Activated CD8-positive, alpha-beta memory T cell treated with anti-CD3 and anti-CD28 coated beads, Interleukin-2, amount 50 U/mL, for 4 hours (primary cell): ENCODE measurements around the gene CSH1.
"Not testable (repeated sequence)": the region's sequence is repeated elsewhere in the genome, so short reads cannot be mapped to it uniquely, and the experiment has no call there.

ENCODE experiments used
- DNase-seq: peaks from one replicate; pipeline ENCODE4 v3.0.0-alpha.2; 2020

The CSH1 gene

GRCh38 chr17:63928172-63928666, 31.8 kb upstream of the CSH1 start:
- DNase-seq: no peak

- DNase-seq: no peak
These were observed 31.2 kb upstream of the CSH1 start for GRCh38 chr17:63927464-63928171.

- no peak for DNase-seq
These were observed 29.8 kb upstream of the CSH1 start for GRCh38 chr17:63926164-63926563.

GRCh38 chr17:63925615-63926014, 29.2 kb upstream of the CSH1 start:
- no peak for DNase-seq

GRCh38 chr17:63922402-63922801, 26.0 kb upstream of the CSH1 start:
- DNase-seq: not testable (repeated sequence)

GRCh38 chr17:63920779-63921178, 24.4 kb upstream of the CSH1 start:
- DNase-seq: not testable (repeated sequence)

GRCh38 chr17:63920050-63920449, 23.7 kb upstream of the CSH1 start:
- DNase-seq: not testable (repeated sequence)

GRCh38 chr17:63919311-63919723, 22.9 kb upstream of the CSH1 start:
- peak; percentile 76 for DNase-seq

GRCh38 chr17:63918789-63919305, 22.5 kb upstream of the CSH1 start, which contains the start of gene GH1:
Gene GH1, minus strand, starts transcription at chr17:63918839. Its CDS starts 63 bp downstream, at chr17:63918776.
- DNase-seq: not testable (repeated sequence)

GRCh38 chr17:63918305-63918704, 21.9 kb upstream of the CSH1 start:
- DNase-seq: no peak

GRCh38 chr17:63917646-63918045, 21.3 kb upstream of the CSH1 start:
- DNase-seq: peak; percentile 11

GRCh38 chr17:63917206-63917605, 20.8 kb upstream of the CSH1 start:
- not testable (repeated sequence) for DNase-seq

- no peak for DNase-seq
These were observed 20.3 kb upstream of the CSH1 start for GRCh38 chr17:63916566-63917185.

- DNase-seq: not testable (repeated sequence)
These were observed 19.4 kb upstream of the CSH1 start for GRCh38 chr17:63915753-63916152.

GRCh38 chr17:63914471-63914870, 18.1 kb upstream of the CSH1 start:
- no peak for DNase-seq

GRCh38 chr17:63911657-63912100, 15.3 kb upstream of the CSH1 start:
- DNase-seq: peak; percentile 74

- DNase-seq: no peak
These were observed 14.8 kb upstream of the CSH1 start, which contains the start of gene CSHL1 for GRCh38 chr17:63911041-63911635. Gene CSHL1, minus strand, starts transcription at chr17:63911258. Its CDS starts 62 bp downstream, at chr17:63911196.

- DNase-seq: no peak
These were observed 13.7 kb upstream of the CSH1 start for GRCh38 chr17:63910096-63910495.

- not testable (repeated sequence) for DNase-seq
These were observed 13.2 kb upstream of the CSH1 start for GRCh38 chr17:63909586-63909985.

- DNase-seq: not testable (repeated sequence)
These were observed 10.9 kb upstream of the CSH1 start for GRCh38 chr17:63907161-63907778.

- not testable (repeated sequence) for DNase-seq
These were observed 8.4 kb upstream of the CSH1 start for GRCh38 chr17:63904796-63905195.

- not testable (repeated sequence) for DNase-seq
These were observed 7.4 kb upstream of the CSH1 start for GRCh38 chr17:63903787-63904201.

- DNase-seq: not testable (repeated sequence)
These were observed 5.6 kb upstream of the CSH1 start for GRCh38 chr17:63901971-63902370.
